Spleen (tissue), 11 donors: ENCODE measurements around the gene IDH2. TPM values are rescaled to one million over a fixed set of nuclear protein-coding genes. Genes with fewer than 3 reads are reported as not detected.

ENCODE experiments used
- DNase-seq: peaks from one replicate; pipeline ENCODE4 v3.0.0-alpha.2; 2020
- H3K27ac ChIP-seq, 8 donors: fragments of 200-600 bp; sonication (generic) in 7 of 8; 1 replicate in 4 of 8; 2 replicates in 4 of 8; pipeline versions ENCODE4 v1.5.0 to v1.8.0; 2016 to 2021; ENCODE audit warnings: inconsistent platforms in 4 of 8, mild to moderate bottlenecking in 4 of 8, moderate library complexity in 1 of 8
- H3K27me3 ChIP-seq, 7 donors: fragments of 200-600 bp; sonication (generic) in 6 of 7; replicated peaks in 1 of 7; 1 replicate in 4 of 7; 2 replicates in 3 of 7; pipeline versions ENCODE4 v1.5.0 to v1.8.0; 2016 to 2021; ENCODE audit warnings: inconsistent platforms in 3 of 7, mild to moderate bottlenecking in 1 of 7
- H3K36me3 ChIP-seq, 6 donors: fragments of 200-600 bp; sonication (generic) in 5 of 6; 1 replicate in 4 of 6; 2 replicates in 2 of 6; pipeline versions ENCODE4 v1.5.0 to v1.8.0; 2016 to 2021; ENCODE audit warnings: inconsistent platforms in 2 of 6
- H3K4me1 ChIP-seq, 6 donors: fragments of 200-600 bp; sonication (generic) in 5 of 6; 1 replicate in 3 of 6; 2 replicates in 3 of 6; pipeline versions ENCODE4 v1.5.0 to v1.8.0; 2016 to 2021; ENCODE audit warnings: inconsistent platforms in 3 of 6
- H3K4me3 ChIP-seq, 8 donors: fragments of 200-600 bp; sonication (generic) in 7 of 8; 1 replicate in 4 of 8; 2 replicates in 4 of 8; pipeline versions ENCODE4 v1.5.0 to v1.8.0; 2016 to 2021; ENCODE audit warnings: inconsistent platforms in 4 of 8, mild to moderate bottlenecking in 4 of 8, moderate library complexity in 2 of 8
- H3K9me3 ChIP-seq, 8 donors: fragments of 200-600 bp; sonication (generic) in 7 of 8; 1 replicate in 4 of 8; 2 replicates in 4 of 8; pipeline versions ENCODE4 v1.5.0 to v1.8.0; 2016 to 2021; ENCODE audit warnings: inconsistent platforms in 4 of 8
- CTCF ChIP-seq, 11 experiments: fragments of 200-600 bp in 7 of 11; fragments of 450-650 bp in 4 of 11; sonication (generic) in 4 of 11; IDR thresholded peaks in 8 of 11; conservative IDR thresholded peaks in 3 of 11; 1 replicate in 7 of 11; 2 replicates in 4 of 11; pipeline versions ENCODE4 v1.4.0 to v1.8.0; 2016 to 2021; ENCODE audit warnings: antibody characterized with exemption in 11 of 11, inconsistent platforms in 4 of 11, mild to moderate bottlenecking in 1 of 11
- POLR2A ChIP-seq, 3 donors: fragments of 450-650 bp; IDR thresholded peaks; one replicate each; pipeline ENCODE4 v1.5.1; 2017; ENCODE audit warnings: antibody characterized with exemption in 3 of 3, mild to moderate bottlenecking in 1 of 3
- POLR2AphosphoS5 ChIP-seq, 3 donors: sonication (generic); formaldehyde crosslinking; IDR thresholded peaks; one replicate each; pipeline ENCODE4 v1.5.1; 2017; ENCODE audit warnings: antibody characterized with exemption in 3 of 3
- WGBS, 5 donors: extraction: QIAGEN DNeasy Blood & Tissue Kit in 3 of 5; methylation state at CpG; one replicate each; pipeline versions ENCODE4 v1.1.5 to v1.1.7; 2013 to 2018; 5-methylcytosine and 5-hydroxymethylcytosine counted together
- intact Hi-C: fragments of 100-400 bp; cut with DNase I; formaldehyde crosslinking; loops from one replicate; pipeline ENCODE4 v1.15.0; 2023; ENCODE audit warnings: low total_unique reads
- polyA plus RNA-seq, 3 donors: library from polyadenylated mRNA; stranded (reverse); fragments of 200-250 nt; gene quantifications; one replicate each; pipeline ENCODE4 v1.2.1, GENCODE V29; 2013
- total RNA-seq, 7 donors: library from RNA; depleted of rRNA in 3 of 7; stranded (reverse); fragments of >200 nt in 3 of 7; fragmentation: NEBNext Ultra II Directional in 4 of 7; extraction: Animal tissue kit (Norgen Biotek cat#: 25700) in 4 of 7; gene quantifications; one replicate each; pipeline versions ENCODE4 v1.1.0 to v1.2.1, GENCODE V29; 2016 to 2021
- donor health status: healthy with polysubstance abuse.
- donor health status: DM: no; HTN: no; CAD: no; lungs with moderate emphysema.
- donor health status: DM: no; HTN: no; CAD: no.
- donor health status: Bipolar disorder and iron deficiency.
- donor health status: healthy.
- donor health status: DM: no; HTN: no; CAD: no.
- donor health status: DM: yes; HTN: yes; CAD: no.

IDH2 gene
- total and polyA plus RNA-seq, 10 donors: 36.4 to 70.9 (median 53.0) TPM

GRCh38 chr15:90124507-90124906, 22.2 kb upstream of the IDH2 start:
- no peaks in the 10 kb centered on the region for H3K4me1 ChIP-seq
- no peaks in the 10 kb centered on the region for H3K36me3 ChIP-seq
- DNase-seq: no peak
- peaks cover 0 to 33% (median 0%) of the 10 kb centered on the region in 7 donors for H3K27me3 ChIP-seq
- no peak overlapping the region for H3K4me3 ChIP-seq
- H3K9me3 ChIP-seq: no peaks in the 10 kb centered on the region
- TF ChIP-seq CTCF (IDR thresholded peaks at IDR 0.05 in 8 of 11, conservative IDR thresholded peaks at IDR 0.05 in 3 of 11): no peak
- no peak for TF ChIP-seq POLR2AphosphoS5 (IDR thresholded peaks at IDR 0.05)
- no peak for TF ChIP-seq POLR2A (IDR thresholded peaks at IDR 0.05)
- intact Hi-C loops: no loop called here
- no peak overlapping the region for H3K27ac ChIP-seq

GRCh38 chr15:90121086-90121485, 18.8 kb upstream of the IDH2 start:
- H3K4me3 ChIP-seq: no peak overlapping the region
- H3K36me3 ChIP-seq: no peaks in the 10 kb centered on the region
- intact Hi-C loops: no loop called here
- TF ChIP-seq CTCF (IDR thresholded peaks at IDR 0.05 in 8 of 11, conservative IDR thresholded peaks at IDR 0.05 in 3 of 11): no peak
- no peak for TF ChIP-seq POLR2A (IDR thresholded peaks at IDR 0.05)
- no peak for TF ChIP-seq POLR2AphosphoS5 (IDR thresholded peaks at IDR 0.05)
- H3K27me3 ChIP-seq: peaks cover 0 to 9% (median 0%) of the 10 kb centered on the region in 7 donors
- H3K9me3 ChIP-seq: no peaks in the 10 kb centered on the region
- H3K4me1 ChIP-seq: no peaks in the 10 kb centered on the region
- no peak for DNase-seq
- H3K27ac ChIP-seq: no peak overlapping the region
- 84 to 95% (median 87%) methylated on average over 6 of the region's 6 CpGs for WGBS, 5 donors

- peaks cover 3 to 16% (median 12%) of the 10 kb centered on the region in 8 donors for H3K9me3 ChIP-seq
- H3K36me3 ChIP-seq: no peaks in the 10 kb centered on the region
- intact Hi-C loops: no loop called here
- DNase-seq: no peak
- no peaks in the 10 kb centered on the region for H3K4me1 ChIP-seq
- H3K4me3 ChIP-seq: no peak overlapping the region
- TF ChIP-seq POLR2A (IDR thresholded peaks at IDR 0.05) (no peak), CTCF (IDR thresholded peaks at IDR 0.05 in 8 of 11, conservative IDR thresholded peaks at IDR 0.05 in 3 of 11) (no peak), POLR2AphosphoS5 (IDR thresholded peaks at IDR 0.05) (no peak)
- H3K27ac ChIP-seq: no peak overlapping the region
- H3K27me3 ChIP-seq: no peaks in the 10 kb centered on the region
Observed at GRCh38 chr15:90119367-90119766, 17.1 kb upstream of the IDH2 start.

- TF ChIP-seq POLR2A (IDR thresholded peaks at IDR 0.05) (no peak), CTCF (IDR thresholded peaks at IDR 0.05 in 8 of 11, conservative IDR thresholded peaks at IDR 0.05 in 3 of 11) (no peak), POLR2AphosphoS5 (IDR thresholded peaks at IDR 0.05) (no peak)
- no peak overlapping the region for H3K4me3 ChIP-seq
- DNase-seq: no peak
- no peaks in the 10 kb centered on the region for H3K27me3 ChIP-seq
- H3K36me3 ChIP-seq: no peaks in the 10 kb centered on the region
- 86 to 97% (median 95%) methylated on average over 2 of the region's 2 CpGs for WGBS, 5 donors
- H3K4me1 ChIP-seq: no peaks in the 10 kb centered on the region
- intact Hi-C loops: no loop called here
- no peak overlapping the region for H3K27ac ChIP-seq
- H3K9me3 ChIP-seq: peaks cover 4 to 27% (median 20%) of the 10 kb centered on the region in 8 donors
Observed at GRCh38 chr15:90115783-90116182, 13.5 kb upstream of the IDH2 start.
